Calu3 (cell line): ENCODE data around the gene HBS1L. TPM values are rescaled to one million over a fixed set of nuclear protein-coding genes. Genes with fewer than 3 reads are reported as not detected.

Experiments
- BruUV-seq: library from RNA; stranded (reverse); fragments of 400-500 nt; replicated peaks from 2 replicates; lab custom pipeline; 2021; lab: Mats Ljungman, UMichigan
- CTCF ChIA-PET: fragments of 300-600 bp; sonication (Branson Sonifier 250); formaldehyde crosslinking; loops from one replicate; lab custom pipeline; 2022; ENCODE audit warnings: antibody characterized with exemption; lab: Charles Lee
- DNase-seq: peaks from one replicate; pipeline ENCODE4 v3.0.0; 2022
- H3K27ac Mint-ChIP-seq: one replicate; pipeline ENCODE4 v1.8.0; 2022; ENCODE audit warnings: mixed read lengths; ENCODE audit not compliant: unreplicated experiment
- H3K27me3 Mint-ChIP-seq: one replicate; pipeline ENCODE4 v1.8.0; 2022; ENCODE audit warnings: mixed read lengths; ENCODE audit not compliant: unreplicated experiment
- H3K36me3 Mint-ChIP-seq: one replicate; pipeline ENCODE4 v1.8.0; 2022; ENCODE audit warnings: mild to moderate bottlenecking, moderate library complexity, mixed read lengths; ENCODE audit not compliant: insufficient read depth, unreplicated experiment
- H3K4me1 Mint-ChIP-seq: one replicate; pipeline ENCODE4 v1.8.0; 2022; ENCODE audit warnings: mild to moderate bottlenecking, low read depth, mixed read lengths; ENCODE audit not compliant: unreplicated experiment
- H3K4me3 Mint-ChIP-seq: one replicate; pipeline ENCODE4 v1.8.0; 2022; ENCODE audit warnings: mild to moderate bottlenecking, low read depth, moderate library complexity, mixed read lengths; ENCODE audit not compliant: unreplicated experiment
- H3K9me3 Mint-ChIP-seq: one replicate; pipeline ENCODE4 v1.8.0; 2022; ENCODE audit warnings: low read depth, mixed read lengths; ENCODE audit not compliant: unreplicated experiment
- intact Hi-C: fragments of 100-400 bp; cut with micrococcal nuclease; formaldehyde crosslinking; loops from one replicate; pipeline ENCODE4 v1.10.0; 2022; ENCODE audit not compliant: unreplicated experiment
- total RNA-seq: library from RNA; stranded (reverse); gene quantifications from 2 replicates; pipeline ENCODE4 v1.2.3, GENCODE V29; 2022
- TF ChIP-seq, protein P1 (sequence below): fragments of 200-600 bp; IDR thresholded peaks from one replicate; pipeline ENCODE4 v1.8.0; 2022; ENCODE audit warnings: antibody characterized with exemption; ENCODE audit not compliant: unreplicated experiment

Gene HBS1L
- total RNA-seq, 1 experiment from 2014 or later, result 50.0 TPM

DNA sequence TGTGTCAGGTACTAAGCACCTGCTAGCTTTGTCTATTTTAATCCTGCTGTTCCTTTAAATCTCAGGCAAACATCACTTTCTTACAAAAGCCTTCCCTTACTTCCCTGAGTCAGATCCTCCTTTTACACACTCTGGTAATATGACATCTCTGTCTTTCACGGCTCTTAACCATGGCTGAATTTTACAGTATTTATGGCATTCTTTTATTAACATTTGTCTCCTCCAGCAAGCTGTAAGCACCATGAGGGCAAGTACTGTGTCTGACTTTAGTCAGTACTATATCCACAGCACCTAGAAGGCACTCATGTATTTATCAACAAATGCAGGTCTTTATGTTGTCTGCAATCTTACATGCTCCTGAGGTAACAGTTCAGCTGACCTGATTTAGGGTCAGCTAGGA lies 33.7 kb upstream of the HBS1L start:
- Mint-ChIP-seq H3K4me3 (no peak overlapping the region), H3K27me3 (no peaks in the 10 kb centered on the region), H3K36me3 (no peaks in the 10 kb centered on the region), H3K4me1 (peaks cover 9% of the 10 kb centered on the region), H3K27ac (peak overlapping the region; percentile 42), H3K9me3 (no peaks in the 10 kb centered on the region)
- TF ChIP-seq, protein P1, sequence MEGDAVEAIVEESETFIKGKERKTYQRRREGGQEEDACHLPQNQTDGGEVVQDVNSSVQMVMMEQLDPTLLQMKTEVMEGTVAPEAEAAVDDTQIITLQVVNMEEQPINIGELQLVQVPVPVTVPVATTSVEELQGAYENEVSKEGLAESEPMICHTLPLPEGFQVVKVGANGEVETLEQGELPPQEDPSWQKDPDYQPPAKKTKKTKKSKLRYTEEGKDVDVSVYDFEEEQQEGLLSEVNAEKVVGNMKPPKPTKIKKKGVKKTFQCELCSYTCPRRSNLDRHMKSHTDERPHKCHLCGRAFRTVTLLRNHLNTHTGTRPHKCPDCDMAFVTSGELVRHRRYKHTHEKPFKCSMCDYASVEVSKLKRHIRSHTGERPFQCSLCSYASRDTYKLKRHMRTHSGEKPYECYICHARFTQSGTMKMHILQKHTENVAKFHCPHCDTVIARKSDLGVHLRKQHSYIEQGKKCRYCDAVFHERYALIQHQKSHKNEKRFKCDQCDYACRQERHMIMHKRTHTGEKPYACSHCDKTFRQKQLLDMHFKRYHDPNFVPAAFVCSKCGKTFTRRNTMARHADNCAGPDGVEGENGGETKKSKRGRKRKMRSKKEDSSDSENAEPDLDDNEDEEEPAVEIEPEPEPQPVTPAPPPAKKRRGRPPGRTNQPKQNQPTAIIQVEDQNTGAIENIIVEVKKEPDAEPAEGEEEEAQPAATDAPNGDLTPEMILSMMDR, result no peak
- no peak for DNase-seq
- intact Hi-C loops, result no loop called here
- no TSS peak for BruUV-seq
- CTCF ChIA-PET, result no interaction called here

DNA sequence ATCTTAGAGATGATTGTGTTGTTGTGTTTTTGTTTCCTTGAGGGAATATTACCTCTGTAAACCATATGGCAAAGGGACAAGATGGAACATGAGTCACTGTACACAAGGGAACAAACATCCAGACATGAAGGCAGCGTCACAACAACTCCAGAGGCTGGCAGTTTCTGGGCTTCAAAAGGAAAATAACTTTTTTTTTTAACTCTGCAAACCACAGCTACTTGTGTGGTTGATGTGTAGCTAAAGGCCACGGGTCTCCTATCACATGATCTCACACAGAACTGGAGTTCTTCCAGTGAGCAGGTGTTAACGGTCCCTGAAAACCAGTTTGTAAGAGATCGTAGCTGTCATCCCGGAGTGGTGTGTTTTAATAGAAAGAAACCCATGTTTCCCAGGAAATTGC lies 33.2 kb upstream of the HBS1L start:
- CTCF ChIA-PET, result no interaction called here
- BruUV-seq, result no TSS peak
- H3K36me3 Mint-ChIP-seq, result no peaks in the 10 kb centered on the region
- peaks cover 9% of the 10 kb centered on the region for H3K4me1 Mint-ChIP-seq
- intact Hi-C loops, result no loop called here
- H3K27ac Mint-ChIP-seq, result no peak overlapping the region
- no peaks in the 10 kb centered on the region for H3K27me3 Mint-ChIP-seq
- H3K4me3 Mint-ChIP-seq, result no peak overlapping the region
- TF ChIP-seq, protein P1, result no peak
- no peaks in the 10 kb centered on the region for H3K9me3 Mint-ChIP-seq
- DNase-seq, result no peak

DNA sequence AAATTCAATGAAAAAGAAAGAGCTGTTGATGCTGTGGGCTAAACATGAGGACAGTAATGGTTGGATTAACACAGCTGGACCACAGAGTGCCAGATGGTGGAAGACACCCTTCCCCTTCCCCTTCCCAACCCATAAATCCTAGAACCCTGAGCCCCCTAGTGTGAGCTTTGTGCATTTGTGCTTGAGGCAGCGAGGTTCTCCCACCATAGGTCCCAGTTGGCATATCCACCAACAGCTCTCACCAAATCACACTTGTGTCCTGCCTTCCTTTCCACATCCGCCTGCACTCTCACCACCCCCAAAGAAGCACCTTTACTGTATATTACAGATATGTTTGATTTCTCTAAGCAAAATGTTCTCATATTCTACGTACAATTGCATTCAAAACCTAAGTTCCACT lies 32.8 kb upstream of the HBS1L start:
- no peaks in the 10 kb centered on the region for H3K9me3 Mint-ChIP-seq
- no peaks in the 10 kb centered on the region for H3K27me3 Mint-ChIP-seq
- BruUV-seq, result no TSS peak
- DNase-seq, result no peak
- no peaks in the 10 kb centered on the region for H3K36me3 Mint-ChIP-seq
- TF ChIP-seq, protein P1, result no peak
- no peak overlapping the region for H3K4me3 Mint-ChIP-seq
- peaks cover 9% of the 10 kb centered on the region for H3K4me1 Mint-ChIP-seq
- H3K27ac Mint-ChIP-seq, result no peak overlapping the region
- CTCF ChIA-PET, result no interaction called here
- intact Hi-C loops, result no loop called here

DNA sequence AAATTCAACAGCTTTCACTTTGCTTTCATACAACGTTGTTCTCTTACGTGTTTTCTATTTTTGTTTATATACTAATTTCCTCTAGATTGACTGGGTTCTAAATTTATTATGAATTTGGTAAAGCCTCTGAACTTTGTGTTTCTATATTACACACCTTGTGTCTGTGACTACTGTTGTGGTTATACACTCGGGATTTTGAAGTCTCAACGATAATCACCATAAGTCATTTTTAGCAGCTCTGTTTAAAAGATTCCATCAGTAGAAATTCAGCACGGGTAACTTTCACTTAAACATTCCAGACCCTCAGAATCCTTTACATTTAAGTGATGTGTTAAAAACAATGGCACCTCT lies 31.8 kb upstream of the HBS1L start:
- BruUV-seq, result no TSS peak
- Mint-ChIP-seq H3K4me3 (no peak overlapping the region), H3K27ac (no peak overlapping the region), H3K9me3 (no peaks in the 10 kb centered on the region), H3K27me3 (no peaks in the 10 kb centered on the region), H3K4me1 (peaks cover 9% of the 10 kb centered on the region), H3K36me3 (no peaks in the 10 kb centered on the region)
- CTCF ChIA-PET, result no interaction called here
- TF ChIP-seq, protein P1, result no peak
- intact Hi-C loops, result no loop called here
- no peak for DNase-seq
